Mesothelial cell of epicardium (in vitro differentiated cells): ENCODE results near the gene POU5F1. TPM values are rescaled to one million over a fixed set of nuclear protein-coding genes. Genes with fewer than 3 reads are reported as not detected.

ENCODE experiments used
- DNase-seq, 2 experiments: peaks; one replicate each; pipeline ENCODE4 v3.0.0; 2021; ENCODE audit warnings: low spot score in 2 of 2; ENCODE audit not compliant: unreplicated experiment in 2 of 2
- H3K27ac Mint-ChIP-seq: 2 replicates; pipeline ENCODE4 v1.8.0; 2021; ENCODE audit warnings: mixed read lengths
- H3K27me3 Mint-ChIP-seq: 2 replicates; pipeline ENCODE4 v1.8.0; 2021; ENCODE audit warnings: low read depth, mixed read lengths
- H3K36me3 Mint-ChIP-seq: 2 replicates; pipeline ENCODE4 v1.8.0; 2021; ENCODE audit warnings: mixed read lengths
- H3K4me1 Mint-ChIP-seq: 2 replicates; pipeline ENCODE4 v1.8.0; 2021; ENCODE audit warnings: mixed read lengths
- H3K4me3 Mint-ChIP-seq: 2 replicates; pipeline ENCODE4 v1.8.0; 2021; ENCODE audit warnings: mild to moderate bottlenecking, moderate library complexity, mixed read lengths
- H3K9me3 Mint-ChIP-seq: 2 replicates; pipeline ENCODE4 v1.8.0; 2021; ENCODE audit warnings: mixed read lengths
- total RNA-seq: library from RNA; stranded (reverse); gene quantifications from 3 replicates; pipeline ENCODE4 v1.2.1, GENCODE V29; 2021
- TF ChIP-seq, protein P1 (sequence below): fragments of 200-600 bp; sonication (generic); IDR thresholded peaks from one replicate; pipeline ENCODE4 v1.5.0; 2021; ENCODE audit warnings: antibody characterized with exemption; ENCODE audit not compliant: unreplicated experiment

Gene POU5F1
- total RNA-seq, 1 donor from 2014 or later, result not detected

DNA sequence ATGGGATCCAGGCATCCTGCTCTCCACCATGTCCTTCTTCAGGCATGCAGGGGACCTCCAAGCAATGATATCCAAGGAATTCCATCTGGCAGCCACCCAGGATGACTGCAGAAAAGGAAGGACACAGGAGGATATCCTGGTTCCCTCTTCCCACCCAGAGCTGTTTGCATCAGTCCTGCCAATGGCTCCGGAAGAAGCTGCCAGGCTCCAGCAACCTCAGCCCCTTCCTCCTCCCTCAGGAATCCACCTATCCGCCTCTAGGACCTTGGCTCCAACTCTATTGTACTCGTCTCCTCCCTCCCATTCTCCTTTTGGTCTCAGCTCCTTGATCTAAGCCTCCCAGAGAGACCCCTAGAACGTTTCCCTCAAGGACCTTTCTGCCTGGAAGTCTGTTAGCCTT lies 30.9 kb downstream of the POU5F1 start:
- no peak overlapping the region for H3K27ac Mint-ChIP-seq
- no peaks in the 10 kb centered on the region for H3K9me3 Mint-ChIP-seq
- DNase-seq, result no peak
- peaks cover 11% of the 10 kb centered on the region for H3K4me1 Mint-ChIP-seq
- TF ChIP-seq, protein P1, sequence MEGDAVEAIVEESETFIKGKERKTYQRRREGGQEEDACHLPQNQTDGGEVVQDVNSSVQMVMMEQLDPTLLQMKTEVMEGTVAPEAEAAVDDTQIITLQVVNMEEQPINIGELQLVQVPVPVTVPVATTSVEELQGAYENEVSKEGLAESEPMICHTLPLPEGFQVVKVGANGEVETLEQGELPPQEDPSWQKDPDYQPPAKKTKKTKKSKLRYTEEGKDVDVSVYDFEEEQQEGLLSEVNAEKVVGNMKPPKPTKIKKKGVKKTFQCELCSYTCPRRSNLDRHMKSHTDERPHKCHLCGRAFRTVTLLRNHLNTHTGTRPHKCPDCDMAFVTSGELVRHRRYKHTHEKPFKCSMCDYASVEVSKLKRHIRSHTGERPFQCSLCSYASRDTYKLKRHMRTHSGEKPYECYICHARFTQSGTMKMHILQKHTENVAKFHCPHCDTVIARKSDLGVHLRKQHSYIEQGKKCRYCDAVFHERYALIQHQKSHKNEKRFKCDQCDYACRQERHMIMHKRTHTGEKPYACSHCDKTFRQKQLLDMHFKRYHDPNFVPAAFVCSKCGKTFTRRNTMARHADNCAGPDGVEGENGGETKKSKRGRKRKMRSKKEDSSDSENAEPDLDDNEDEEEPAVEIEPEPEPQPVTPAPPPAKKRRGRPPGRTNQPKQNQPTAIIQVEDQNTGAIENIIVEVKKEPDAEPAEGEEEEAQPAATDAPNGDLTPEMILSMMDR, result no peak
- H3K4me3 Mint-ChIP-seq, result no peak overlapping the region
- peaks cover 2% of the 10 kb centered on the region for H3K27me3 Mint-ChIP-seq
- peaks cover 11% of the 10 kb centered on the region for H3K36me3 Mint-ChIP-seq

DNA sequence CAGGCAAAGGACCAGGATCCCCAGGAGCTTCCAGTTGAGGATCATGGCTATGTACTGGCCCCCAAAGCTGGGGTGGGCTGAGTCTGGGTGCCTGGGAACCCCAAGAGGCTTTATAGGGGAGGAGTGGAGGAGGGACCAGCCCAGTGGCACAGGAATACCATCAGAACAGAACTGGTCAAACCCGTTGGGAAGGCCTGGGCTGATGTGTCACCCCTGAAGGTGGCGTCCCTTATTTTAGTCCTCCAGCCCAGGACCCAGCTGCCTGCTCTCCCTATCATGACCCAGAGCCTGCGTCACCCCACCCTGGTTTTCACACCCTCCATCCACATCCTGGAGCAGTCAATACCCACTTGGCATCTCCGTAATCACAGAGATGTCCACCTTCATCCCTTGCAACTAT lies 31.5 kb downstream of the POU5F1 start, which contains the start of gene PSORS1C2:
Gene PSORS1C2, minus strand, starts transcription at position 85 of the 400 bp plus-strand sequence. Its CDS starts 40 bp downstream, at position 45.
- no peak for DNase-seq

DNA sequence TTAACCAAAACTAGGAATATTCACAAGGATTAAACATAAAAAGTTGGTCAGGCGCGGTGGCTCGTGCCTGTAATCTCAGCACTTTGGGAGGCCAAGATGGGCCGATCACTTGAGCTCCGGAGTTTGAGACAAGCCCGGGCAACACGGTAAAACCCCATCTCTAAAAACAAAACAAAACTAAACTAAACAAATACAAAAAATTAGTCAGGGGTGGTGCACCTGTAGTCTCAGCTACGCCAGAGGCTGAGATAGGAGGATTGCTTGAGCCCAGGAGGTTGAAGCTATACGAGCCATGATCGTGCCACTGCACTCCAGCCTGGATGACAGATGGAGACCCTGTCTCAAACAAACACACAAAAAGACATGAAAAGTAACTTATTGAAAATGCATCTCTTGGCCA lies 34.8 kb downstream of the POU5F1 start:
- H3K36me3 Mint-ChIP-seq, result no peaks in the 10 kb centered on the region
- no peaks in the 10 kb centered on the region for H3K9me3 Mint-ChIP-seq
- H3K27ac Mint-ChIP-seq, result no peak overlapping the region
- DNase-seq, result no peak
- H3K4me1 Mint-ChIP-seq, result peaks cover 11% of the 10 kb centered on the region
- no peak overlapping the region for H3K4me3 Mint-ChIP-seq
- H3K27me3 Mint-ChIP-seq, result peaks cover 2% of the 10 kb centered on the region
- TF ChIP-seq, protein P1, result no peak

More for the DNA sequence above, 31.5 kb downstream of the POU5F1 start, which contains the start of gene PSORS1C2:
- Mint-ChIP-seq H3K36me3 (peaks cover 8% of the 10 kb centered on the region), H3K9me3 (no peaks in the 10 kb centered on the region), H3K4me3 (no peak within 1 kb of the TSS), H3K4me1 (peaks cover 11% of the 10 kb centered on the region), H3K27me3 (peaks cover 2% of the 10 kb centered on the region), H3K27ac (no peak within 1 kb of the TSS)
- TF ChIP-seq, protein P1, result no peak

DNA sequence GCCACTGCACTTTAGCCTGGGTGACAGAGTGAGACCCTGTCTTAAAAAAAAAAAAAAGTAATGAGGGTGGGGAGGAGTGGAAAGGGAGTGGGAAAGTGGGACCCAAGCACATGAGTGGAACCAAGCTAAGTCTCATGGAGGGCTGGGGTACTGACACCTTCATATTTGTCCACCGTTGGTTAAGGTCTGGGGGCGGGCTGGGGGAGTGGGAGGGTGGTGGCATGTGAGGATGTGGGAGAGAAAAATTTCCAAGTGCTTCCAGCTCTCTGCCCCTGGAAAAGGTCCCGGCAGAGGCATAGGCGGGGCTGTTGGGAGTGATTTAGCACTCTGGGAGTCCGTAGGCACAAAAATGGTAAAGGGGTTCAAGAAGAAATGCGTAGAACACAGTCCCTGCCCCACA lies 37.7 kb downstream of the POU5F1 start:
- Mint-ChIP-seq H3K36me3 (no peaks in the 10 kb centered on the region), H3K27ac (no peak overlapping the region), H3K4me1 (peaks cover 9% of the 10 kb centered on the region), H3K27me3 (peaks cover 21% of the 10 kb centered on the region), H3K9me3 (no peaks in the 10 kb centered on the region), H3K4me3 (no peak overlapping the region)
- TF ChIP-seq, protein P1, result no peak
- no peak for DNase-seq

DNA sequence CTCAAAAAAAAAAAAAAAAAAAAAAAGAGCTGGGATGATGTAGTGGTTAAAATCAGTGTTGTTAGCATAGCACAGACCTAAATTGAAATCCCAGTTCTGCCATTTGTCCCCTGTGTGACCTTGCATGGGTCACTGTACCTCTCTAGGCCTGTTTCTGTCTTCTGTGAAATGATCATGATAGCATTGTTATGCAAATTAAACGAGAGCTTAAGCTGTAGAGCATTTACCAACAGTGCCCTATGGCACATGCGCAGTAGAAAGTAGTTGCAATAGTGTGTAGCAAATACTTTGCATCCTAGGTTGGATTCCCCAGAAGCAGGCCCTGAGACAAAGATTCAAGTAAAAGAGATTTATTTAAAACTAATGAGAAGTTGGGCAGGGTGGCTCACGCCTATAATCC lies 38.9 kb downstream of the POU5F1 start:
- H3K27ac Mint-ChIP-seq, result no peak overlapping the region
- peaks cover 8% of the 10 kb centered on the region for H3K4me1 Mint-ChIP-seq
- no peak for DNase-seq
- no peak overlapping the region for H3K4me3 Mint-ChIP-seq
- no peaks in the 10 kb centered on the region for H3K36me3 Mint-ChIP-seq
- TF ChIP-seq, protein P1, result no peak
- no peaks in the 10 kb centered on the region for H3K9me3 Mint-ChIP-seq
- H3K27me3 Mint-ChIP-seq, result peaks cover 21% of the 10 kb centered on the region

DNA sequence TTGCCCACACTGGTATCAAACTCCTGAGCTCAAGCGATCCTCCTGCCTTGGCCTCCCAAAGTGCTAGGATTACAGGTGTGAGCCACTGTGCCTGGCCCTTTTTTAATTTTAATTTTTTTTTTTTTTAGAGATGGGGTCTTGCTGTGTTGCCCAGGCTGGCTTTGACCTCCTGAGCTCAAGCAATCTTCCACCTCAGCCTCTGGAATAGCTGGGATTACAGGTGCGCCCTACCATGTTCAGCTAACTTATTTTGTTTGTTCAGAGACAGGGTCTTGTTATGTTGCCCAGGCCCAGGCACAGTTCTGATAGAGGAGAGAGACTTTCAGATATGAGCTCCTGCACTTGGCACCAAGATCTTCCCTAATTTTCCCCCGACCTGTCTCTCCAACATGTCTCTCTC lies 39.7 kb downstream of the POU5F1 start:
- Mint-ChIP-seq H3K9me3 (no peaks in the 10 kb centered on the region), H3K4me1 (peaks cover 11% of the 10 kb centered on the region)
- DNase-seq, result no peak

More for the DNA sequence above, 39.7 kb downstream of the POU5F1 start:
- Mint-ChIP-seq H3K36me3 (no peaks in the 10 kb centered on the region), H3K27ac (no peak overlapping the region), H3K4me3 (no peak overlapping the region), H3K27me3 (peaks cover 21% of the 10 kb centered on the region)
- TF ChIP-seq, protein P1, result no peak
